ENCODE measurements around the gene PDCD1.

PDCD1 gene

DNA sequence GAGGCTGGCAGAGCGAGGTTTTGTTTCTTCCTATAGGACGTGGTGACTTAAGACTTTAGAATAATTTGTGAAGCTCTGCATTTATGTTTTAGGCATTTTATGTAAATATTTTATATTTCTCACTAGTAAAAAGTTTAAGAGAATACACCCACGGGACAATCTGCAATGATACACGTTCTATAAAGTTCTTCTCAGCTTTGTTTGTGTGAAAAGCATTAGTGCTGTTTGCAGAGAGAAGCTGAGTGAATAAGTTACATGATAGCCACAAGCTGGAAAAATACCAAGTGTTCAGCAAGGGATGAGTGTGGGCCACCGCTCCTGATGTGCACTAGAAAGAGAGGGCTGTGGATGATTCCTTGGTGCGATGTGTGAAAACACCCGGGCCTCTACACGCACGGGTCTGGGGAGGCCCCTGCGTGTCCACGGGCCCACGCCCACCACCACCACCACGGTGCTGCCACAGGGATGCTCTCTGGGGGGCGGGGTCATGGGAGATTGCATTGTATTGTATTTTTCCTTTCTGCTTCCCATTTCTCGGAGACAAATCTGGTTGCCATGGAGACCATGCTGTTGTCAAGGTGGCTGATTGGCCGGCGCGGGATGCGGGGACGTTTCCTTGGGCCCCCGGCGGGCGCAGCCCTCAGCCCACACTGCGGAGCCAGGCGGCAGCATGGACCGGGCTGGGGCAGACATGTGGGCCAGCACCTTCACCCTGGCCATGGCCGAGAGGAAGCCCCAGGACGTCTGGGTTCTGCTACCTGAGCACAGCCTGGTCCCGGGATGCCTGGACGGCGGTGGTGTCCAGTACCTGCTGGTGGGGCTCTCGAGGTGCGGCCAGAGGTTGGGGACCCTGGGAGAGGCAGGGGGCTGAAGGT is 10.6 kb upstream of the PDCD1 start, which contains the start of gene RTP5:
Gene RTP5 (plus strand): TSS at position 643 of the 875 bp plus-strand sequence. CDS start 28 bp downstream, at position 671.
- no peaks in the 10 kb centered on the region for H3K36me3 ChIP-seq (ENCODE audit: control insufficient read depth in 1 of 2, insufficient read depth in 2 of 2, low read length in 2 of 2)
- no peak within 1 kb of the TSS for H3K4me3 ChIP-seq (ENCODE audit: low read depth in 1 of 2, low read length in 2 of 2)
- no peak within 1 kb of the TSS for H3K9ac ChIP-seq (ENCODE audit: low read depth in 1 of 2, low read length in 2 of 2)
- H3K9me3 ChIP-seq (ENCODE audit: control insufficient read depth in 1 of 2, low read length in 2 of 2): no peaks in the 10 kb centered on the region
- peaks cover 16 to 35% of the 10 kb centered on the region in 2 donors for H3K27me3 ChIP-seq (ENCODE audit: control insufficient read depth in 1 of 2, insufficient read depth in 2 of 2, low read length in 2 of 2)
- no peak within 1 kb of the TSS for H3K27ac ChIP-seq (ENCODE audit: low read depth, low read length)
- H3K4me1 ChIP-seq (ENCODE audit: control insufficient read depth in 1 of 2, insufficient read depth in 2 of 2, low read length in 2 of 2): no peaks in the 10 kb centered on the region

DNA sequence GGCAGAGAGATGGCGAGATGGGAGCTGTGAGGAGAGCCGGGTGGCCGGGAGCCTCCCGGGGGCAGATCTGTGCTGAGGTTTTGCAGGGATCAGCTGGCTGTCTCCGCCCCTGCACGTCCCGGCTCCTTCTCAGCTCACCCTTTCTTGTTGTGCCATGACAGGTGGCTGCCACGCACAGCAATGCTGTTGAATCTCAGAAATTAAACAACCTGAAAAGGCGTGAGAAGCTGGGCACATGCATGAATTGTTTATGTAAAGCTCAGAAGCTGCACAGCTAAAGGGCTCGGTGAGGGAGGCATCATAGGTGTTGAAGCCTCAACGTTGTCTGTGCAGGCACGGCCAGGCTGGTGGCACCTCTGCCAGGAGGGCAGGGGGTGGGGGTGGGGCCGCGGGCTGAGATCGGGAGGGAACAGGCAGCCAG is 10.0 kb upstream of the PDCD1 start:
- peaks cover 16 to 37% of the 10 kb centered on the region in 2 donors for H3K27me3 ChIP-seq (ENCODE audit: control insufficient read depth in 1 of 2, insufficient read depth in 2 of 2, low read length in 2 of 2)
- H3K27ac ChIP-seq (ENCODE audit: low read depth, low read length): no peak overlapping the region
- no peaks in the 10 kb centered on the region for H3K36me3 ChIP-seq (ENCODE audit: control insufficient read depth in 1 of 2, insufficient read depth in 2 of 2, low read length in 2 of 2)
- H3K4me1 ChIP-seq (ENCODE audit: control insufficient read depth in 1 of 2, insufficient read depth in 2 of 2, low read length in 2 of 2): no peaks in the 10 kb centered on the region
- no peaks in the 10 kb centered on the region for H3K9me3 ChIP-seq (ENCODE audit: control insufficient read depth in 1 of 2, low read length in 2 of 2)
- no peak overlapping the region for H3K4me3 ChIP-seq (ENCODE audit: low read depth in 1 of 2, low read length in 2 of 2)
- no peak overlapping the region for H3K9ac ChIP-seq (ENCODE audit: low read depth in 1 of 2, low read length in 2 of 2)

DNA sequence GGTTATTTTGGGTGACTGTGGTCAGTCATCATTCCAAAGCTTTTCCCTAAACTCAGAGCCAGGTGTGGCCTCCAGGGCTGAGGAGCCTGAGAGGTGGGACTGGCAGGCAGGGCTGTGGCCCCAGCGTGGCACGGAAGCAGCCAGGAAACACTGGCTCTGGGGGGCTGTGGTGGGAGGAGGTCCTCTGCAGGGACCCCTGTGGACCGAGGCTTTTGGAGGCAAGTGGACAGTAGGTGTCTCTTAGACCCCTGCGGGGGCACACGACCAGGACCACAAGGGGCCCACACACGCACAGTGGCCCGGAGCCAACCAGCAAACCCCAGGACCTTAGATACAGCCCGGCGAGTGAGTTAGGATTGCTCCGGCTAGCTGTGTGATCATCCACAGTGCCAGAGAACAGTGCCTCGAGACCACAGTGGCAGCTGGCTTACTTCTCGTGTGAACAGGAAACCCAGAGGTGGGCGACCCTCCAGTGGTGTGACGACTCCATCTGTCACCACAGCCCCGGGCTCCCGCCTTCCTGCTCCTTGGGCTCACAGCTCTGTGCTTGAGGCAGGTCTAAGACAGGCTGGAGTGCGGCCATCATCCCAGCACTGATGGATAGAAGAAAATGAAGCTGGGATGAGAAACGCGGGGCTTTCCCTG is 9.2 kb upstream of the PDCD1 start:
- Histone ChIP-seq H3K9me3 (ENCODE audit: control insufficient read depth in 1 of 2, low read length in 2 of 2) (no peaks in the 10 kb centered on the region), H3K36me3 (ENCODE audit: control insufficient read depth in 1 of 2, insufficient read depth in 2 of 2, low read length in 2 of 2) (no peaks in the 10 kb centered on the region), H3K4me1 (ENCODE audit: control insufficient read depth in 1 of 2, insufficient read depth in 2 of 2, low read length in 2 of 2) (peaks cover 0 to 5% of the 10 kb centered on the region in 2 donors), H3K27ac (ENCODE audit: low read depth, low read length) (no peak overlapping the region), H3K4me3 (ENCODE audit: low read depth in 1 of 2, low read length in 2 of 2) (no peak overlapping the region), H3K9ac (ENCODE audit: low read depth in 1 of 2, low read length in 2 of 2) (no peak overlapping the region), H3K27me3 (ENCODE audit: control insufficient read depth in 1 of 2, insufficient read depth in 2 of 2, low read length in 2 of 2) (peaks cover 16 to 45% of the 10 kb centered on the region in 2 donors)

DNA sequence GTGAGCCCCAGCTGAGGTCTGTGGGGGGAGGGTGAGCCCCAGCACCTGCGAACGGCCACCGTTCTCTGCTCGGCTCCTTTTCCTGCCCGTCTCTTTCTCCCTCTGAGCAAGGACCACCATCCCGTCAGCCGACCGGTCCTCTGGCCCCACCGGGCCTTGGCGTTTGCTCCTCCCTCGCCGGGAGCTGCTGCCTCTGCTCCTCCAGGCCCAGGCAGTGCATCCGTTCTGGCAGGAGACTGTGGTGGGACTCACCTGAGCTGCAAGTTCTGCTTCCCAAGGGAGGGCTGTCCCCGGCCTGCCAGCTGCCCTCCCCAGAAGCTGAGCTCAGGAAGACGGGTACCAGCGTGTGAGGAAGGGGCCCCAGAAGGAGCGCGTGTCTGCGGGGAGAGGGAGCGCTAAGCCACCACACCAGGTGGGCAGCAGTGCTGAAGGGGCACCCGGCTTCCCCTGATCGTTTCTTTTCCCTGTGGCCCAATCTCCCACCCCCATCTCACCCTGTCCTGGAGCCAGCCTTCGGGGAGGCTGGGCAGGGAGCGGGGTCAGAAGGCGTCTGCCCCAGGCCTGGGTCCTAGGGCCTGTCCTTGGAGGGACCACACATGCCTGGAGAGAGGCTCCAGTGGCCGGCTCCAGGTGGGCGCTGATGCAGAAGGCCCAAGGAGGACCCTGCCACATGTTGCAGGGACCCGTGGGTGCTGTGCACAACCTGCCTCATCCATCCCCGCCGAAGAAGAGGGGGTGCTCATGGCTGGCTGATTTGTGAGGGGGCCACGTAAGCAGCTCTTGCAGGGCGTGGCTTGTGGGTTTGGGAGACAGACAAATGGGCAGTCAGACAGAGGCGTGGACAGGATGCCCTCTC is 8.3 kb upstream of the PDCD1 start:
- H3K4me1 ChIP-seq (ENCODE audit: control insufficient read depth in 1 of 2, insufficient read depth in 2 of 2, low read length in 2 of 2): peaks cover 0 to 5% of the 10 kb centered on the region in 2 donors
- peaks cover 16 to 49% of the 10 kb centered on the region in 2 donors for H3K27me3 ChIP-seq (ENCODE audit: control insufficient read depth in 1 of 2, insufficient read depth in 2 of 2, low read length in 2 of 2)
- no peaks in the 10 kb centered on the region for H3K9me3 ChIP-seq (ENCODE audit: control insufficient read depth in 1 of 2, low read length in 2 of 2)
- H3K27ac ChIP-seq (ENCODE audit: low read depth, low read length): no peak overlapping the region
- H3K4me3 ChIP-seq (ENCODE audit: low read depth in 1 of 2, low read length in 2 of 2): no peak overlapping the region
- H3K9ac ChIP-seq (ENCODE audit: low read depth in 1 of 2, low read length in 2 of 2): no peak overlapping the region
- H3K36me3 ChIP-seq (ENCODE audit: control insufficient read depth in 1 of 2, insufficient read depth in 2 of 2, low read length in 2 of 2): no peaks in the 10 kb centered on the region

DNA sequence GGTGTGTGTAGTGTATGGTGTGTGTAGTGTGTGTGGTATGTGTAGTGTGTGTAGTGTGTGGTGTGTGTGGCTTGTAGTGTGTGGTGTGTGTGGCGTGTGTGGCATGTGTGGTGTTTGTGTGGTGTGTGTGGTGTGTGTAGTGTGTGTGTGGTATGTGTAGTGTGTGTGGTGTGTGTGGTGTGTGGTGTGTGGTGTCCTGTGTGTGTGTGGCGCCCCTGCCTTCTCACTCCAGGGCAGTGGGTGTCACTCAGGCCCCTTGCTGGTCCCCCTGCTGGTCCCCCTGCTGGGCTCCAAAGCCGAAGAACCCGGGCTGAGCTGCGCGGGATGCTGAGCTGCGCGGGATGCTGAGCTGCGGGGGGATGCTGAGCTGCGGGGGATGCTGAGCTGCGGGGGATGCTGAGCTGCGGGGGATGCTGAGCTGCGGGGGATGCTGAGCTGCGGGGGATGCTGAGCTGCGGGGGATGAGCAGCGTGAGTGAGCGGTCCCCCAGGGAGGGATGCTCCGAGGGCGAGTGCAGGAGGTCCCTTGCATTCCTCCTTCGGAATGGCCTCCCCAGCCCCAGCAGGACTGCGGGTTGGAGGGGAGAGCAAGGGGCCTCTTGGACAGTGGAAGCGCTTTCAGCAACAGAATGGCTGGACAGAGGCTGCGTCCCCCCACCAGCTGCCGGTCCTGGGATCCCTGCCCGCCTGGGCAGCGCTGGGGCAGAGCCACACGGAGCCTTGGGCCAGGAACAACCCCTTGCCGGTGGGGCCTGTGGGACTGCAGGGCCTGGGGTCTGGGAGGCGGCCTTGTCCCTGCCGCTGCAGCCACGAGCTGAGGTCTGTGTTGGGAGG is 7.5 kb upstream of the PDCD1 start:
- Histone ChIP-seq H3K9ac (ENCODE audit: low read depth in 1 of 2, low read length in 2 of 2) (no peak overlapping the region), H3K27me3 (ENCODE audit: control insufficient read depth in 1 of 2, insufficient read depth in 2 of 2, low read length in 2 of 2) (peaks cover 16 to 56% of the 10 kb centered on the region in 2 donors), H3K4me3 (ENCODE audit: low read depth in 1 of 2, low read length in 2 of 2) (no peak overlapping the region), H3K27ac (ENCODE audit: low read depth, low read length) (no peak overlapping the region), H3K9me3 (ENCODE audit: control insufficient read depth in 1 of 2, low read length in 2 of 2) (no peaks in the 10 kb centered on the region), H3K36me3 (ENCODE audit: control insufficient read depth in 1 of 2, insufficient read depth in 2 of 2, low read length in 2 of 2) (no peaks in the 10 kb centered on the region), H3K4me1 (ENCODE audit: control insufficient read depth in 1 of 2, insufficient read depth in 2 of 2, low read length in 2 of 2) (peaks cover 0 to 5% of the 10 kb centered on the region in 2 donors)

DNA sequence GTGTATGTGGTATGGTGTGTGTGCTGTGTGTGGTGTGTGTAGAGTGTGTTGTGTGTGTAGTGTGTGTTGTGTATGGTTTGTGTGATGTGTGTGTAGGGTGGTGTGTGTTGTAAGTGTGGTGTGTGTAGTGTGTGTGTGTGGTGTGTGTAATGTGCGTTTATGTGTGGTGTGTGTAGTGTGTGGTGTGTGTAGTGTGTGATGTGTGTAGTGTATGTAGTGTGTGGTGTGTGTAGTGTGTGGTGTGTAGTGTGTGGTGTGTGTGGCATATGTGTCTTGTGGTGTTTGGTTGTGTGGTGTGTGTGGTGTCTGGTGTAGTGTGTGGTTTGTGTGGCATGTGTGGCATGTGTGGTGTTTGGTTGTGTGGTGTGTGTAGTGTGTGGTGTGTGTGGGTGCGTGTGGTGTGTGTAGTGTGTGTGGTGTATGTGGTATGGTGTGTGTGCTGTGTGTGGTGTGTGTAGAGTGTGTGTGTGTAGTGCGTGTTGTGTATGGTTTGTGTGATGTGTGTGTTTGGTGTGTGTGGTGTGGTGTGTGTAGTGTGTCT is 6.8 kb upstream of the PDCD1 start:
- Histone ChIP-seq H3K27ac (ENCODE audit: low read depth, low read length) (no peak overlapping the region), H3K4me3 (ENCODE audit: low read depth in 1 of 2, low read length in 2 of 2) (no peak overlapping the region), H3K4me1 (ENCODE audit: control insufficient read depth in 1 of 2, insufficient read depth in 2 of 2, low read length in 2 of 2) (peaks cover 2 to 5% of the 10 kb centered on the region in 2 donors), H3K27me3 (ENCODE audit: control insufficient read depth in 1 of 2, insufficient read depth in 2 of 2, low read length in 2 of 2) (peaks cover 16 to 56% of the 10 kb centered on the region in 2 donors), H3K9ac (ENCODE audit: low read depth in 1 of 2, low read length in 2 of 2) (no peak overlapping the region), H3K9me3 (ENCODE audit: control insufficient read depth in 1 of 2, low read length in 2 of 2) (no peaks in the 10 kb centered on the region), H3K36me3 (ENCODE audit: control insufficient read depth in 1 of 2, insufficient read depth in 2 of 2, low read length in 2 of 2) (no peaks in the 10 kb centered on the region)

DNA sequence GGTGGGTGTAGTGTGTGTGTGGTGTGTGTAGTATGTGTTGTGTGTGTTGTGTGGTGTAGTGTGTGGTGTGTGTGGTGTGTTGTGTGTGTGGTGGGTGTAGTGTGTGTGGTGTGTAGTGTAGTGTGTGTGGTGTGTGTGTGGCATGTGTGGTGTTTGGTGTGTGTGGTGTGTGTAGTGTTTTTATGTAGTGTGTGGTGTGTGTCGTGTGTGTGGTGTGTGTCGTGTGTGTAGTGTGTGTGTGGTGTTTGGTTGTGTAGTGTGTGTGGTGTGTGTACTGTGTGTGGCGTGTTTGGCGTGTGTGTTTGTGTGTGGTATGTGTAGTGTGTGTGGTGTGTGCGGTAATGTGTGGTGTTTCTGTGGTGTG is 6.1 kb upstream of the PDCD1 start:
- Histone ChIP-seq H3K9ac (ENCODE audit: low read depth in 1 of 2, low read length in 2 of 2) (no peak overlapping the region), H3K4me3 (ENCODE audit: low read depth in 1 of 2, low read length in 2 of 2) (no peak overlapping the region), H3K27ac (ENCODE audit: low read depth, low read length) (no peak overlapping the region), H3K27me3 (ENCODE audit: control insufficient read depth in 1 of 2, insufficient read depth in 2 of 2, low read length in 2 of 2) (peaks cover 16 to 56% of the 10 kb centered on the region in 2 donors), H3K36me3 (ENCODE audit: control insufficient read depth in 1 of 2, insufficient read depth in 2 of 2, low read length in 2 of 2) (no peaks in the 10 kb centered on the region), H3K9me3 (ENCODE audit: control insufficient read depth in 1 of 2, low read length in 2 of 2) (no peaks in the 10 kb centered on the region), H3K4me1 (ENCODE audit: control insufficient read depth in 1 of 2, insufficient read depth in 2 of 2, low read length in 2 of 2) (peaks cover 7 to 11% of the 10 kb centered on the region in 2 donors)

DNA sequence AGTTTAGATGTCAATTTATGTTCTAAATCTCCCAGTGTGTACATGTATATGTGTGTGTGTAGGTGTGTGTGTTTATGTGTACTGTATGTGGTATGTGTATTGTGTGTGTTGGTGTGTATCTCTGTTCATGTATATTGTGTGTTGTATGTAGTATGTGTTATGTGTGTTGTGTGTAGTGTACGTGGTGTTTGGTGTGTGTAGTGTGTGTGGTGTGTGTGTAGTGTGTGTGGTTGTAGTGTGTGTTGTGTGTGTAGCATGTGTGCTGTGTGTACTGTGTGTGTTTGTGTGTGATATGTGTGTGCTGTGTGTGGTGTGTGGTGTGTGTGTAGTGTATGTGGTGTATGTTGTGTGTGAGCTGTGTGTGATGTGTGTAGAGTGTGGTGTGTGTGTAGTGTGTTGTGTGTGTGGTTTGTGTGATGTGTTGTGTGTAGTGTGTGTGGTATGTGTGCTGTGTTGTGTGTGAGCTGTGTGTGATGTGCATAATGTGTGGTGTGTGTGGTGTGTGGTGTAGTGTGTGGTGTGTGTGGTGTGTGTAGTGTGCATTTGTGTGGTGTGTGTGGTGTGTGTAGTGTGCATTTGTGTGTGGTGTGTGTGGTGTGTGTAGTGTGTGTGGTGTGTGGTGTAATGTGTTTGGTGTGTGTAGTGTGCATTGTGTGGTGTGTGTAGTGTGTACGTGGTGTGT is 5.6 kb upstream of the PDCD1 start:
- Histone ChIP-seq H3K27me3 (ENCODE audit: control insufficient read depth in 1 of 2, insufficient read depth in 2 of 2, low read length in 2 of 2) (peaks cover 16 to 56% of the 10 kb centered on the region in 2 donors), H3K27ac (ENCODE audit: low read depth, low read length) (no peak overlapping the region), H3K4me1 (ENCODE audit: control insufficient read depth in 1 of 2, insufficient read depth in 2 of 2, low read length in 2 of 2) (peaks cover 11 to 13% of the 10 kb centered on the region in 2 donors), H3K4me3 (ENCODE audit: low read depth in 1 of 2, low read length in 2 of 2) (no peak overlapping the region), H3K9ac (ENCODE audit: low read depth in 1 of 2, low read length in 2 of 2) (no peak overlapping the region), H3K9me3 (ENCODE audit: control insufficient read depth in 1 of 2, low read length in 2 of 2) (no peaks in the 10 kb centered on the region), H3K36me3 (ENCODE audit: control insufficient read depth in 1 of 2, insufficient read depth in 2 of 2, low read length in 2 of 2) (no peaks in the 10 kb centered on the region)

DNA sequence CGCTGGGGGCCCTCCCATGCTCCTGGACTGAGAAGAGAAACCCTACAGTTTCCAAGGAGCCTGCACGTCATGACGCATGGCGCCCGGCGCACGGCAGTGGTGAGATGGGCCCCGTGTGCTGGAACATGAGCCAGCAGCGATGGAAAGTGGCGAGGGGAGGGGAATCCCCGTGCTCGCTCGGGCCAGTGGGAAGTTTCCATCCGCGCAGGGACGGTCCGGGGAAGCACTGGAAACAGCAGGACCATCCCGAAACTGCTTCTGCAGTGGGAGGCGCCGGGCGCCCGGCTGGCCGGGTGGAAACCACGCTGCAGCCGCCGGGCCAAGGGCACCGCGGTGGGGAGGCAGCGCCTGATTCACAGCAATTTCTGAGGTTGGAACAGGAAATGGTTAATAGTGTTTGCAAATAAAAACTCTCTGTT is 4.9 kb upstream of the PDCD1 start:
- H3K4me3 ChIP-seq (ENCODE audit: low read depth in 1 of 2, low read length in 2 of 2): peak overlapping the region in 1 of 2 donors; percentile 32
- peaks cover 11 to 16% of the 10 kb centered on the region in 2 donors for H3K4me1 ChIP-seq (ENCODE audit: control insufficient read depth in 1 of 2, insufficient read depth in 2 of 2, low read length in 2 of 2)
- no peak overlapping the region for H3K27ac ChIP-seq (ENCODE audit: low read depth, low read length)
- no peaks in the 10 kb centered on the region for H3K9me3 ChIP-seq (ENCODE audit: control insufficient read depth in 1 of 2, low read length in 2 of 2)
- peaks cover 16 to 54% of the 10 kb centered on the region in 2 donors for H3K27me3 ChIP-seq (ENCODE audit: control insufficient read depth in 1 of 2, insufficient read depth in 2 of 2, low read length in 2 of 2)
- no peak overlapping the region for H3K9ac ChIP-seq (ENCODE audit: low read depth in 1 of 2, low read length in 2 of 2)
- H3K36me3 ChIP-seq (ENCODE audit: control insufficient read depth in 1 of 2, insufficient read depth in 2 of 2, low read length in 2 of 2): no peaks in the 10 kb centered on the region
